HepG2 (cell line): ENCODE results near the gene GATA3. TPM values are rescaled to one million over a fixed set of nuclear protein-coding genes. Genes with fewer than 3 reads are reported as not detected.

Experiments used
- ATAC-seq: fragments of 200-7000 bp; cut with Tn5 transposase; 3 replicates; pipeline ENCODE4 v1.9.1; 2020; ENCODE audit warnings: mild to moderate bottlenecking, moderate library complexity
- Bru-seq: library from RNA; stranded (reverse); fragments of 400-500 nt; gene quantifications from one replicate; lab custom pipeline; 2021; lab: Mats Ljungman, UMichigan
- BruChase-seq, 2 experiments: library from RNA; stranded (reverse); fragments of 400-500 nt; gene quantifications; one replicate each; lab custom pipeline; 2021; lab: Mats Ljungman, UMichigan
- BruUV-seq: library from RNA; stranded (reverse); fragments of 400-500 nt; replicated peaks from 2 replicates; lab custom pipeline; 2021; lab: Mats Ljungman, UMichigan
- CTCF ChIA-PET: fragments of 300-600 bp; formaldehyde crosslinking; extraction: SDS; loops from one replicate; lab custom pipeline; 2021; ENCODE audit warnings: low total read pairs, inconsistent platforms, low intra/inter-chr PET ratio; lab: Yijun Ruan, JAX
- POLR2A ChIA-PET: fragments of 350-600 bp; sonication (Branson Sonifier 250); formaldehyde crosslinking; loops from one replicate; lab custom pipeline; 2020; ENCODE audit warnings: antibody characterized with exemption, inconsistent platforms; lab: Yijun Ruan, JAX
- DNase-seq: peaks from one replicate; pipeline ENCODE4 v3.0.0-alpha.2; 2015; ENCODE audit warnings: low spot score
- FAIRE-seq: peaks from 3 replicates; lab custom pipeline; 2011; peaks lifted over from hg19 to GRCh38; lab: Jason Lieb, UNC
- H2AFZ ChIP-seq: one replicate; pipeline ENCODE4 v1.6.1; 2011; ENCODE audit warnings: low read length, inconsistent platforms
- H3K27ac ChIP-seq: fragments of 300-600 bp; 3 replicates; pipeline ENCODE4 v1.8.0; 2011; ENCODE audit warnings: mixed run types, mild to moderate bottlenecking, mixed read lengths, low read length, inconsistent platforms; ENCODE audit not compliant: insufficient read depth; ENCODE audit errors: extremely low read length
- H3K27me3 ChIP-seq, 2 experiments: fragments of 200-600 bp in 1 of 2; 2 replicates in 1 of 2; 3 replicates in 1 of 2; pipeline versions ENCODE4 v1.6.0 to v1.8.0; 2011; ENCODE audit warnings: low read length in 2 of 2, mild to moderate bottlenecking in 2 of 2, moderate library complexity in 2 of 2, inconsistent platforms in 1 of 2; ENCODE audit not compliant: insufficient read depth in 2 of 2, control insufficient read depth in 1 of 2
- H3K36me3 ChIP-seq, 2 experiments: fragments of 200-600 bp in 1 of 2; replicated peaks in 1 of 2; 2 replicates in 1 of 2; 3 replicates in 1 of 2; pipeline versions ENCODE4 v1.5.1 to v1.8.0; 2011; ENCODE audit warnings: low read length in 2 of 2, inconsistent platforms in 1 of 2; ENCODE audit not compliant: insufficient read depth in 2 of 2, control insufficient read depth in 1 of 2
- H3K4me1 ChIP-seq: 2 replicates; pipeline ENCODE4 v1.5.1; 2012; ENCODE audit warnings: low read length, inconsistent platforms; ENCODE audit not compliant: insufficient read depth
- H3K4me2 ChIP-seq: 2 replicates; pipeline ENCODE4 v1.6.0; 2011; ENCODE audit warnings: low read depth, low read length, inconsistent platforms
- H3K4me3 ChIP-seq, 3 experiments: fragments of 200-600 bp in 1 of 3; sonication (generic), shearing (Covaris generic) in 1 of 3; replicated peaks in 1 of 3; 2 replicates each; pipeline ENCODE4 v1.5.1; 2011 to 2016; ENCODE audit warnings: low read length in 3 of 3, inconsistent platforms in 2 of 3, low read depth in 2 of 3, mild to moderate bottlenecking in 2 of 3, control low read depth in 1 of 3, mixed read lengths in 1 of 3; ENCODE audit not compliant: insufficient read depth in 1 of 3
- H3K79me2 ChIP-seq: one replicate; pipeline ENCODE4 v1.6.1; 2011; ENCODE audit warnings: low read length, inconsistent platforms; ENCODE audit not compliant: insufficient read depth
- H3K9ac ChIP-seq: 2 replicates; pipeline ENCODE4 v1.6.0; 2011; ENCODE audit warnings: mild to moderate bottlenecking, low read depth, low read length, inconsistent platforms; ENCODE audit not compliant: insufficient read depth
- H3K9me3 ChIP-seq: 2 replicates; pipeline ENCODE4 v1.5.1; 2012; ENCODE audit warnings: mild to moderate bottlenecking, low read length
- H4K20me1 ChIP-seq: 2 replicates; pipeline ENCODE4 v1.6.0; 2011; ENCODE audit warnings: inconsistent platforms, mild to moderate bottlenecking, low read length, moderate library complexity; ENCODE audit not compliant: insufficient read depth
- EP300 ChIP-seq, 3 experiments: sonication (generic) in 1 of 3; formaldehyde crosslinking in 1 of 3; IDR thresholded peaks; 2 replicates each; pipeline versions ENCODE4 v1.5.1 to v1.6.1; 2011 to 2020; ENCODE audit warnings: low read depth in 2 of 3, low read length in 2 of 3, borderline replicate concordance in 1 of 3, improper control_type of control experiment in 1 of 3, mild to moderate bottlenecking in 1 of 3, missing genetic modification reagents in 1 of 3, moderate library complexity in 1 of 3
- KDM2A ChIP-seq: sonication (generic); formaldehyde crosslinking; IDR thresholded peaks from 2 replicates; pipeline ENCODE4 v1.4.0; 2020; ENCODE audit warnings: low read depth, missing genetic modification reagents, borderline replicate concordance
- LCORL ChIP-seq, 2 experiments: fragments of 450-650 bp in 1 of 2; sonication (generic) in 1 of 2; formaldehyde crosslinking in 1 of 2; IDR thresholded peaks; 2 replicates each; pipeline versions ENCODE4 v1.5.0 to v1.6.1; 2017 to 2020; ENCODE audit warnings: antibody characterized with exemption in 1 of 2, missing genetic modification reagents in 1 of 2
- SATB2 ChIP-seq: sonication (generic); formaldehyde crosslinking; IDR thresholded peaks from 2 replicates; pipeline ENCODE4 v1.5.0; 2020; ENCODE audit warnings: missing genetic modification reagents
- ZBTB39 ChIP-seq: sonication (generic); formaldehyde crosslinking; IDR thresholded peaks from 2 replicates; pipeline ENCODE4 v1.5.0; 2020; ENCODE audit warnings: missing genetic modification reagents
- ZNF362 ChIP-seq: sonication (generic); formaldehyde crosslinking; IDR thresholded peaks from 2 replicates; pipeline ENCODE4 v1.4.0; 2020; ENCODE audit warnings: missing genetic modification reagents, mild to moderate bottlenecking, borderline replicate concordance
- ZNF496 ChIP-seq: sonication (generic); formaldehyde crosslinking; IDR thresholded peaks from 2 replicates; pipeline ENCODE4 v1.8.1; 2023; ENCODE audit warnings: mild to moderate bottlenecking, moderate library complexity, missing genetic modification reagents; ENCODE audit not compliant: insufficient replicate concordance
- ZNF619 ChIP-seq: sonication (generic); formaldehyde crosslinking; IDR thresholded peaks from 2 replicates; pipeline ENCODE4 v1.4.0; 2020; ENCODE audit warnings: mild to moderate bottlenecking, missing genetic modification reagents
- ZNF7 ChIP-seq: IDR thresholded peaks from 2 replicates; pipeline ENCODE4 v1.6.1; 2016; ENCODE audit warnings: missing biosample characterization, missing genetic modification reagents
- WGBS: methylation state at CpG from one replicate; pipeline ENCODE4 v1.1.6; 2017; ENCODE audit warnings: low lambda C conversion rate; 5-methylcytosine and 5-hydroxymethylcytosine counted together
- in situ Hi-C: cut with HindIII; loops from 2 replicates; pipeline ENCODE4 v1.10.0; 2017; ENCODE audit warnings: low pct_unique_long_range_greater_than_20kb; ENCODE audit not compliant: extremely low pct_ligation_motif_present
- intact Hi-C: fragments of 100-400 bp; cut with micrococcal nuclease; formaldehyde crosslinking; loops from one replicate; pipeline ENCODE4 v1.10.0; 2022; ENCODE audit not compliant: unreplicated experiment
- long read RNA-seq, 2 experiments: library from RNA in 1 of 2; library from polyadenylated mRNA in 1 of 2; stranded (forward) in 1 of 2; unstranded in 1 of 2; transcript quantifications; one replicate each; pipeline ENCODE4 v2.0.0, GENCODE V29; 2019 to 2022
- polyA minus RNA-seq, 3 experiments: library from RNA; depleted of rRNA, polyadenylated mRNA; stranded (reverse); fragments of >200 nt; gene quantifications; 2 replicates each; pipeline ENCODE4 v1.2.3, GENCODE V29; 2011; ENCODE audit warnings: low replicate concordance in 1 of 3
- polyA plus RNA-seq, 8 experiments: library from polyadenylated mRNA; depleted of rRNA in 3 of 8; stranded (reverse) in 7 of 8; unstranded in 1 of 8; fragments of >200 nt; fragmentation: Illumina TruSeq in 4 of 8; extraction: Trizol in 4 of 8; gene quantifications; 2 replicates each; pipeline versions ENCODE4 v1.2.1 to v1.2.3, GENCODE V29; 2011 to 2016; ENCODE audit warnings: low read depth in 4 of 8, missing spikeins in 1 of 8, mixed read lengths in 1 of 8; ENCODE audit not compliant: insufficient read depth in 1 of 8
- total RNA-seq, 5 experiments: library from RNA; depleted of rRNA; stranded (reverse); fragments of >200 nt; fragmentation: Illumina TruSeq; extraction: Trizol; gene quantifications; 2 replicates each; pipeline ENCODE4 v1.2.3, GENCODE V29; 2016; ENCODE audit warnings: low read depth in 1 of 5

Gene GATA3
- total RNA-seq (2016; rRNA removed; fragmentation: Illumina TruSeq; extraction: Trizol): not detected in 2 replicates
- not detected in 2 replicates for total RNA-seq (2016; cell fraction: cytosol; rRNA removed; fragmentation: Illumina TruSeq; extraction: Trizol; ENCODE audit: low read depth)
- total RNA-seq (2016; cell fraction: insoluble cytoplasmic fraction; rRNA removed; fragmentation: Illumina TruSeq; extraction: Trizol): not detected in 2 replicates
- total RNA-seq (2016; cell fraction: membrane; rRNA removed; fragmentation: Illumina TruSeq; extraction: Trizol): not detected in 2 replicates
- not detected in 2 replicates for total RNA-seq (2016; cell fraction: nucleus; rRNA removed; fragmentation: Illumina TruSeq; extraction: Trizol)
- not detected in 2 replicates for polyA plus RNA-seq (2011; rRNA removed)
- not detected in 2 replicates for polyA plus RNA-seq (2011; cell fraction: cytosol; rRNA removed)
- not detected in 2 replicates for polyA plus RNA-seq (2011; cell fraction: nucleus; rRNA removed)
- not detected in 2 replicates for polyA plus RNA-seq (2012)
- polyA plus RNA-seq (2016; cell fraction: cytosol; fragmentation: Illumina TruSeq; extraction: Trizol; ENCODE audit: low read depth): not detected in 2 replicates
- polyA plus RNA-seq (2016; cell fraction: insoluble cytoplasmic fraction; fragmentation: Illumina TruSeq; extraction: Trizol; ENCODE audit: low read depth): not detected in 2 replicates
- polyA plus RNA-seq (2016; cell fraction: membrane; fragmentation: Illumina TruSeq; extraction: Trizol; ENCODE audit: low read depth): not detected in 2 replicates
- not detected in 2 replicates for polyA plus RNA-seq (2016; cell fraction: nucleus; fragmentation: Illumina TruSeq; extraction: Trizol; ENCODE audit: insufficient read depth, low read depth)
- polyA minus RNA-seq (2011; rRNA and poly(A)+ RNA removed; ENCODE audit: low replicate concordance): not detected in 2 replicates
- not detected in 2 replicates for polyA minus RNA-seq (2011; cell fraction: cytosol; rRNA and poly(A)+ RNA removed)
- polyA minus RNA-seq (2011; cell fraction: nucleus; rRNA and poly(A)+ RNA removed): not detected in 2 replicates
- Bru-seq, nascent RNA: percentile 24 among the genes with signal in this experiment
- BruChase-seq, experiment 1, labeled RNA remaining after a 6-hour chase: percentile 38 among the genes with signal in this experiment
- percentile 31 among the genes with signal in this experiment for BruChase-seq, experiment 2, labeled RNA remaining after a 2-hour chase
- long read RNA-seq, experiment 1: 0 reads
- long read RNA-seq, experiment 2: 0 reads

- Histone ChIP-seq H3K4me3 (no peak within 1 kb of the TSS), H3K4me1 (peaks cover 6% of the 10 kb centered on the region; the same call in 1 of the 2 replicates), H3K27me3 (peaks cover 11 to 80% of the 10 kb centered on the region in 2 experiments), H3K36me3 (no peaks in the 10 kb centered on the region), H3K9ac (no peak within 1 kb of the TSS), H3K4me2 (no peak within 1 kb of the TSS), H3K27ac (no peak within 1 kb of the TSS), H3K9me3 (no peaks in the 10 kb centered on the region), H3K79me2 (no peaks in the 10 kb centered on the region), H4K20me1 (peaks cover 15% of the 10 kb centered on the region; the same call in 1 of the 2 replicates), H2AFZ (no peak within 1 kb of the TSS)
- TF ChIP-seq ZNF619 (CRISPR knock-in tag) (no peak), ZNF362 (CRISPR knock-in tag) (no peak), ZBTB39 (no peak), SATB2 (CRISPR knock-in tag) (no peak), ZNF7 (CRISPR knock-in tag) (no peak), EP300 (IDR thresholded peaks at IDR 0.05; ENCODE audit: low read depth in 2 of 2, low read length in 2 of 2) (no peak), EP300 (CRISPR knock-in tag; IDR thresholded peaks at IDR 0.05; ENCODE audit: borderline replicate concordance) (no peak), KDM2A (CRISPR knock-in tag) (no peak), LCORL (IDR thresholded peaks at IDR 0.05) (no peak), LCORL (CRISPR knock-in tag; IDR thresholded peaks at IDR 0.05) (no peak), ZNF496 (CRISPR knock-in tag) (no peak)
- no peak for DNase-seq
- intact Hi-C loops (no loop called here), in situ Hi-C loops (no loop called here)
- WGBS: 64% methylated on average over 34 of the region's 65 CpGs
- BruUV-seq: no TSS peak
- ChIA-PET POLR2A (no interaction called here), CTCF (no interaction called here)
- no peak for FAIRE-seq
- no peak for ATAC-seq
Observed at GRCh38 chr10:8054494-8055407, at the start of gene GATA3. TSS of gene GATA3 (plus strand) at chr10:8054688. CDS start at chr10:8055656, 968 bp downstream.
